ENCODE measurements around the gene WDR18.

The WDR18 gene

DNA sequence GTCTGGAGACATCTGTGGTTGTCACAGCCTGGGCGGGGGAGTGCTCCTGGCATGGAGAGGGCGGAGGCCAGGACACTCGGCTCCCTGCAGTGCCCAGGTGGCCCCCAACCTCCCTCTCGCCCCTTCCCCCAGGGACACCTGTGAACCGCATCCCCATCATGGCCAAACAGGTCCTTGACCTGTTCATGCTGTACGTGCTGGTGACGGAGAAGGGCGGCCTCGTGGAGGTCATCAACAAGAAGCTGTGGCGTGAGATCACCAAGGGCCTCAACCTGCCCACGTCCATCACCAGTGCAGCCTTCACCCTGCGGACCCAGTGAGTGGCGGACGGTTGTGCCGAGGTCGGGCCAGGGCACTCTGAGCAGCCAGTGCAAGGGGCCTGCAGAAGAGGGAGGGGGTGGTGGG is 20.0 kb upstream of the WDR18 start:
- no peak for DNase-seq (ENCODE audit: low read depth in 2 of 2, low spot score in 1 of 2)

DNA sequence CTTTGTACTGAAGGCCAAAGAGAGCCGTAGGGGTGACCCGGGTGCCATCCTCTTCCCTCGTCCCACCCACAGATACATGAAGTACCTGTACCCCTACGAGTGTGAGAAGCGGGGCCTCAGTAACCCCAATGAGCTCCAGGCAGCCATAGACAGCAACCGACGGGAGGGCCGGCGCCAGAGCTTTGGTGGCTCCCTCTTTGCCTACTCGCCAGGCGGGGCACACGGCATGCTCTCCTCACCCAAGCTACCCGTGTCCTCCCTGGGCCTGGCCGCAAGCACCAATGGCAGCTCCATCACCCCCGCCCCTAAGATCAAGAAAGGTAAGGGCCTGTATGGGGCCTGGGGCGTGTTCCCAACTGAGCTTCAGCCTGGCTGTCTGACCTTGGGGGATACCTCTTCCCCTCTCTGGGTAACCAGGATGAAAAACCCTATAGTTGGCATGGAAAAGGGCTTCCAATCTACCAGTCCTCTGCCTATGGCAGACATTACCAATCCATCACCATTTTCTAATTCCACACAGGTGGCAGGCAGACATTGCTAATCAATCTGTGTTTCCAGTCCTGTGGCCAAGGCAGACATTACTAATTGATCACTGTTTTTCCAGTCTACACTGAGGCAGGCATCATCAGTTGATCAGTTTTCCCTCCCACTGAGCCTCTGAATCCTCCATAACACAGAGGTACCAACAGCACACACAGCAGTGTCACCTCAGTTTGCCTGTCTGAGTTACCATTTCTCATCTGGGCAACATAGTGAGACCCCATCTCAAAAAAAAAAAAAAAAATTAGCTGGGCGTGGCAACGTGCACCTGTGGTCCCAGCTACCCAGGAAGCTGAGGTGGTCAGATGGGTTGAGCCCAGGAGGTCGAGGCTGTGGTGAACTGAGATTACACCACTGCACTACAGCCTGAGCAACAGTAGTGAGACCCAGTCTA is 19.1 kb upstream of the WDR18 start:
- DNase-seq (ENCODE audit: low read depth in 2 of 2, low spot score in 1 of 2): no peak

DNA sequence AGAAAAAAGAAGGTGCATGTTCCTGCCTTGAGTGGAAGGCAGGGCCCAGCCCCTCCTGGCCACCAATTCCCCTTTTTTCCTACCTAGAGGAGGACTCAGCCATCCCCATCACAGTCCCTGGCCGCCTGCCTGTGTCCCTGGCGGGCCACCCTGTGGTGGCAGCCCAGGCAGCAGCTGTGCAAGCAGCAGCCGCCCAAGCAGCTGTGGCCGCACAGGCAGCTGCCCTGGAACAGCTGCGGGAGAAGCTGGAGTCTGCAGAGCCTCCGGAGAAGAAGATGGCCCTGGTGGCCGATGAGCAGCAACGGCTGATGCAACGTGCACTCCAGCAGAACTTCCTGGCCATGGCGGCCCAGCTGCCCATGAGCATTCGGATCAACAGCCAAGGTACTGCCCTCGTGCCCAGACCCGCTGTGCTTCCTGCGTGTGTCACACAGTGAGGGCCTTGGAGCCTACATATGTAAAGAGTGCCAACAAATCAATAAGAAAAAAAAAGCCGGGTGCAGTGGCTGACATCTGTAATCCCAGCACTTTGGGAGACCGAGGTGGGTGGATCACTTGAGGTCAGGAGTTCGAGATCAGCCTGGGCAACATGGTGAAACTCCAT is 17.6 kb upstream of the WDR18 start:
- DNase-seq (ENCODE audit: low read depth in 2 of 2, low spot score in 1 of 2): no peak

DNA sequence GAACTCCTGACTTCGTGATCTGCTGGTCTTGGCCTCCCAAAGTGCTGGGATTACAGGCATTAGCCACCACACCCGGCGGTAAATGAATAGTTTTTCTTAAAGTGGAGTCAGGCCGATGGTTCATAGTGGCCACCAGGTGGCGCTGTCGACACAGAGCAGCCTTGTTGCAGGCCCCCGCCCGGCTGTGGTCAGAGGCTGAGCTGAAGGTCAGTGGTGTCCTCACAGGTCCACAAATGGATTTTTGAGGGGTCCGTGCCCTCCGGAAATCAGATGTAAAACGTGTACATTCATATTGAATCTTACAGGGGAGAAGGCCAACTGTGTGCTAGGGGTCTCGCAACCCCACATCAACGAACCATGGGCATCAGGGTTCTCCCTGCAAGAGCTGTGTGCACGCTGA is 13.4 kb upstream of the WDR18 start:
- DNase-seq (ENCODE audit: low read depth in 2 of 2, low spot score in 1 of 2): no peak

DNA sequence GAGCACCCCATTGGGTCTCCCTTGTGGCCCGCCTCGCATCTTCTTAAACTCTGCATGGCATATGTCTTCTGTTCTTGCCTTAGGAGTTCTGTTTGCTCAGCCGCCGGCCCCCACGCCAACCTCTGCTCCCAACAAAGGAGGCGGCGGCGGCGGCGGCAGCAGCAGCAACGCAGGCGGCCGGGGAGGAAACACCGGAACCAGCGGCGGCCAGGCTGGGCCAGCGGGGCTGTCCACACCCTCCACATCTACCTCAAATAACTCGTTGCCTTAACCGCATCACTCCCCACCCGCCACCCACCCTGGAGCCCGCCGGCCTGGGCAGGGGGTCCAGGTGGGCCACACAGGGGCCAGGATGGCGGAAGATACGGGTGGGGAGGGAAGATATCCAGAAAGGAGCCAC is 12.3 kb upstream of the WDR18 start:
- DNase-seq (ENCODE audit: low read depth in 2 of 2, low spot score in 1 of 2): no peak

DNA sequence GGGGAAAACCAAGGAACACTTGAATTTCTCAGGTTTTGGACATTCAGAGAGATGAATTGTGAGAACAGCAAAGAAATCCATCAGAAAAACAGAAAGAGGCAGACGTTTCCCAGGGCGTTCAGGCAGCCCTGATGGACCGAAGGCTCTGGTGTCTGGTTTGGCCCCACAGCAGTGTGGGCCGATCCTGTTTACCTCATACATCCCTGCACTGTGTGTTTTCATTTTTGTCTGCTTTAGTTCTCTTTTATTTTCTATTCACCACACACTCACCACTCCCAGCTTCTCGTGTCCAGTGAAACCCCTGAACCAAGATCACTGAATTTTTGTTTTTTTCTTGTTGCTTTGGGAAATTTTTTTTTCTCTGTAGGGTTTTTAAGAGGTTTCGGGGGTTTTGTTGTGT is 11.9 kb upstream of the WDR18 start:
- no peak for DNase-seq (ENCODE audit: low read depth in 2 of 2, low spot score in 1 of 2)

DNA sequence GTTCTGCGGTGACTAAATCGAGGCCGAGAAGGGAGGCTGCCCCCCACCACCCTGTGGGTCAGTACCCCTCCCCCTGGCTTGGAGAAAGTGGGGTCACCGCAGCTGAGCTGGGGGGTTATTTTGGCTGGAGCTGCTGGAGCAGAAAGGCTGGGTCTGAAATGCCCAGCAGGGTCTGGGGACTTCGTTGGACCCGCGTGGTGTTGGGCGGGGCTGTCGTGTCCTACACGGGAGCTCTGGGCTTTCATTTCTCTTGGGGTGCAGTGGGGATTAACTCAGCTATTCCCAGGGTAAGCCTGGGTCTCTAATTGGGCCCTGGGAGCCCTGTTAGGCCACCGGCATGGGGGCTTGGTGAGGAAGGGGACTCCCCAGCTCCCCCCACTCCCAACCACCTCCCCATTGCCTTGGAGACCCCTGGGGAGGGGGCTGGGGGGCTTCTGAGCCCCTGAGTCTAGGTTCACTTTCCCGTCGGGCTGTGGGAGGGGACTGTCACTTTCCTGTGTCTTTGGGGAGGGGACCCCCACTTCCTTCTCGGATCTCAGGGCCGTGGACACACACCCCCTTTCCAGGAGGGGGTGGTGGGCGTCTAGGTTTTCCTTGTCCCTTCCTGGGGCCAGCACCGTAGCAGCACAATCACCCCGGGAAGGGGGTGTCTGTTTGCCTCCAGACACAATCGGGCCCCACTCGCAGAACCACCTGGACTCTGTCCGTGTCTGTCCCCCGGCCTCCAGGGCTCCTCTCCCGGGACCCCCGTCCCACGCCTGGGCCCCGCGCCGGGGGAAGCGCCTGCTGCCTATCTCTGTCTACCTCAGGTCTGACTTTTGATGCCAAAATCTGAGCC is 10.2 kb upstream of the WDR18 start:
- no peak for DNase-seq (ENCODE audit: low read depth in 2 of 2, low spot score in 1 of 2)

DNA sequence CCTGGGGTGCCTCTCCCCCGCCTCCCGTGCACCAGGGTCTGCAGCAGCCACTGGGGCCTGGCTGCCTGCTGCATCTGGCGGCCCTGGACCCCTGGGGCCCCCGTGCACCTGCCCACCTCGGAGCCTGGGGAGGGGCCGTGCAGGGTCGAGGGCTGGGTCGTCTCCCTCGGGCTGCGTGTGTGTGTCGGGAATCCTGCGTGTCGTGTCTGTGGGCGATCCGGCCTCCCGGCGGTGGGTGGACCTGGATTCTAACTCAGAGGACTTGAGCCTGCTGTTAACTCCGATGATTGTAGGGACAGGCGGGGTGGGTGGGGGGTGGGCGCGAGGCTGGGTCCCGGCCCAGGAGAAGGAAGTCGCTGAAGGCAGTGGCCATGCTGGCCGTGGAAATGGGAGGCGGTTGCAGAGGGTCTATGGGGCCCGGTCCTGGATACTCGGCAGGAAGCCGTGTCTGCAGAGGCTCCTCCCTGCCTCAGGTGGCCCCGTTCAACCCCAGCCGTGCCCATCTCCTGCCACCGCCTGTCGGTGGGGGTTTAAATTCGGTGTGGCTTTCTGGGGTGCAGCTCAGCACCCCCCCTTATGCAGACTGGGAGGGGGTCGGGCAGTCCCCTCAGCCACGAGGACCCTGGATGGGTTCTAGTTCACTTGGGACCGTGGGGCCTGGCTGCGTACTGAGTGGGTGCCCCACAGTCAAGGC is 9.4 kb upstream of the WDR18 start:
- no peak for DNase-seq (ENCODE audit: low read depth in 2 of 2, low spot score in 1 of 2)

DNA sequence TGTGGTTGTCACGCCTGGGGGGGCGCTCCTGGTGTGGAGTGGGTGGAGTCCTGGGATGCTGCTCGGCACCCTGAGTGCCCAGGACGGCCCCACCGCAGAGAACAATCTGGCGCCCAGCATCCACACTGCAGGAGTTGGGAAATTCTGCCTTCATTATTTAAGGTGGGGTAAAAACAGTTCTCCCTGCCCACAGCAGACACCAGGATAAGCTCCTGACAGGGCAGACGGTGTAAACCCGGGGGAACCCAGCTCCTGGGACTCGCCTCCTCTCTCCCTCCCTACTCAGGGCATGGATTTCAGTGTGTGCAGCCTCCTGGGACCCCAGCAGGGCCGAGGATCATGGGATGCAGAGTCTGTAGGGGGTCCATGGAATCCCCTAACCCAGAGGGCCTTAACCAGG is 7.7 kb upstream of the WDR18 start:
- no peak for DNase-seq (ENCODE audit: low read depth in 2 of 2, low spot score in 1 of 2)

DNA sequence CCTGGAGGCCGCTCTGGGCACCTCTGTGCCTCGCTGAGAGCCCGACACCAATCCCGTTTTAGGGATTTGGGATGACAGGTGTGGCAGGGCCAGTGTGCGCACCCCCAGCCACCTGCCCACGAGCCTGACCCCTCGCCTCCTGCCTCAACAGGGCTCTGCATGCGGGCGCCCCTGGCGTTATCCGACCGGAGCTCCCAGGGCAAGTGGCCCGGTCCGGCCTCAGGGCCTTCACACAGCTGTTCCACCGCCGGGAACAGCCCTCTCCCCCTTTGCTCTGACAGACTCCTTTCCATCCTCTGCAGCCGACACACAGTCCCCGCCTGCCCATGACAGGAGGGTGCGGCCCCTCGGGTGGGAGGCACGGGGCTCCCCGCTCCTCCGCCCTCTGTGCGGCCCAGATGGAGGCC is 7.1 kb upstream of the WDR18 start:
- DNase-seq (ENCODE audit: low read depth in 2 of 2, low spot score in 1 of 2): no peak

DNA sequence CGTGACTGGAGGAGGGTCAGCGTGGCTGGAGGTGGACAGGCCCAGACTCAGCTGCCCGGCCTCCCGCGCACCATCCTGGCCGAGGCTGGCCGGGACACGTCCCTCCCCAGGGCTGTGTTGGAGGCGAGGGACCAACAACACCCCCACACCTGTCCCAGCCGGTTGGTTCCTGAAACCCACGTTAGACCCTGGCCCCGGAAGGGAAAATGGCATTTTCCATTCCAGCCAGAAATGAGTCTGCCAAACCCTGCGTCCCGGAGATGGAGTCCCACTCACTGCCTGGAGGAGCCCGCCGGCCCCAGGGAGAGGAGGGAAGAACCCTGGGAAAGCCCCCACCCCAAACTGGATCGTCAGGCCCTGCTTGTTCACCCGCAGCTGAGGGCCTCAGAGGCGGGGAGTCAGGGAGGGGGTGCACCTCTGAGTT is 4.8 kb upstream of the WDR18 start:
- no peak for DNase-seq (ENCODE audit: low read depth in 2 of 2, low spot score in 1 of 2)

DNA sequence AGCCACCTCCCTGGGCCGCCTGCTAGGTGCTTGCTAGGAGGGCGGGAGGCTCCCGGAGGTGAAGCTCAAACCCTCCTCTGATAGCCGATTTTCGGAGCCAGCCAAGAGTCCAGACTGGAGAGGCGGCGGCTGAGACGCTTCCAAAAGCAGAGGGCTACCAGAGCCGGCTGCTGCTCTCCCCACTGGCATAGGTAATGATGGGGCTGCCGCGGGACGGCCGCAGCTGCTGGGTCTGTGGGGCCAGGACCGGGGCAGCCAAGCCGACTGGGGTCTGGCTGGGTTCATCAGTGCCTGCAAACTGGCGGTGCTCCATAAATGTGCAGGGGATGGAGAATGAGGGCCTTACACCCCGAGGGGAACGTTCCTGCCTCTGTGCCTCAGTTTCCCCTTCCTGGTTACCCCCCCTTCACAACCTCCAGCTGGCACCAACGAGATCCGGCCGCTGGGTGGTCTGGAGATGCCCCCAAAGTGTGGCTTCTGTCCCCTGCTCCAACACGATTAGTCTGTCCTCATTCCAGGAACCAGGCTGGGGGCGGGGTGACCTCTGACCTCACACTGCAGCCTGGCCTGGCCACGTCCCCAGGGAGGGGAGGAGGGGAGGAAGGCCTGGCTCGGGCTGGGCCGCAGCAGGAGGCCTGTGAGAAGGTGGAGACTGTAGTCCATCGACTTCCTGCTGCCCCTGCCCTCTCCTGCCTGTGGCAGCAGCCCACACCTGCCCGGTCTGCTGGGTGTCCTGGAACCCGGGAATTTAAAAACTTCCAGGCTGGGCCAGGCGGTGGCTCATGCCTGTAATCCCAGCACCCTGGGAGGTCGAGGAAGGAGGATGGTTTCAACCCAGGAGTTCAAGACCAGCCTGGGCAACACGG is 3.8 kb upstream of the WDR18 start:
- DNase-seq (ENCODE audit: low read depth in 2 of 2, low spot score in 1 of 2): no peak

DNA sequence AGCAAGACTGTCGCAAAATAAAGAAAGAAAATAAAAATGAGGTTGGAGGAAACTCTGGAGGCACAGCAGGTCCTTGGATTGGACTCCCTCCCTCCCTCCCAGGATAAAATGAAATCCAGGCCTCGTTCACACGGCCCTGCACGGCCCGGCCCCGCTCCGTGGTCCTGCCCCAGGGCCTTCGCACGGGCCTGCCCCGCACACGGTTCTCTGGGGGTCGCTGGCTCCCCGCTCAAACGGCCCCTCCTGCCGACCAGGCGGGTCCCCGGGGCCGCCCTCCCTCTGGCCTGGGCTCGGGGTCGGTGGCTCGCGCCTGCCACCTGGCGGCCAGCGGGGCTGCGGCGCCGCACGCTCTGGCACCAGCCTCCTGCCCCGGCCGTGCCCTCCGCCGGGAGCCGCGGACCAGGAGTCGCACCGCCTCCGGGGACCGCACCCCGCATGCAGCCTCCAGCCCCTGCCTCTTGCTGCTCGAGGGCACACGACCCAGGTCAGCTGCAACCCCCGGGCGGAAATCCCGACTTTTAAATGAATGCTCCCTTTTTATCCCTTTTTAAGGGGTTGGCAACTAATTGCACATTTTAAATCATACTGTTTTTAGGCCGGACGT is 1.5 kb upstream of the WDR18 start:
- DNase-seq (ENCODE audit: low read depth in 2 of 2, low spot score in 1 of 2): peak; percentile 36 to 55

DNA sequence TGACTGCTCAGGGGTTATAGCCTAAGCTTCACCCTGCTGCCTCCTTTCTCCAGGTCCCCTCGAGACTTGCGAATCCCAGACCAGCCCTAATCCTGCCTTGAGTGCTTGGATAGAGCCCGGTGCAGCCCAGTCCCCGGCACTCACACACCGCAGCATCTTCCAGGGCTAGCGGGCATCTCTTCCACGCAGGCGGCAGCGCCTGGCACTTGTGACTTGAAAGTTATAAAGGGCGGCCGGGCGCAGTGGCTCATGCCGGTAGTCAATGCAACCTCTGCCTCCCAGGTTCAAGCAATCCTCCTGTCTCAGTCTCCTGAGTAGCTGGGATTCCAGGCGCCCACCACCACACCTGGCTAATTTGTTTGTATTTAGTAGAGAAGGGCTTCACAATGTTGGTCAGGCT is 1.9 kb downstream of the WDR18 start:
- DNase-seq (ENCODE audit: low read depth in 2 of 2, low spot score in 1 of 2): no peak

DNA sequence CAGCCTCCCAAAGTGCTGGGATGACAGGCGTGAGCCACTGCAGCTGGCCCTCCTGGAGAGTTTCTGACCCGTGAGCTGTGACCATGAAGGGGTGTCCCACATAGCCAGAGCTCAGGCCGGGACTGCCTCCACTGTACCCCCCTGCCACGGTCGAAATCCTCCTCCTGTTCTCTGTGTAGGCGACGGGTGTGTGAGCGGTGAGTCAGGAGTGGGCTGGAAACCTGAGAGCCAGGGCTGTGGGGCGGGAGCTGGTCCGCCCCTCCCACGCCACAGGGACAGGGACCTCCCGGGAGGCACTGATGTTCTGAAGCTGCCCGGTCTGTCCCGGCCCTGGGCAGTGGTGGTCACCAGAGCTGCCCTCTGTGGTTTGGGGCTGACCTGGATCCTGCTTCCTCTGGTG is 3.9 kb downstream of the WDR18 start:
- no peak for DNase-seq (ENCODE audit: low read depth in 2 of 2, low spot score in 1 of 2)

DNA sequence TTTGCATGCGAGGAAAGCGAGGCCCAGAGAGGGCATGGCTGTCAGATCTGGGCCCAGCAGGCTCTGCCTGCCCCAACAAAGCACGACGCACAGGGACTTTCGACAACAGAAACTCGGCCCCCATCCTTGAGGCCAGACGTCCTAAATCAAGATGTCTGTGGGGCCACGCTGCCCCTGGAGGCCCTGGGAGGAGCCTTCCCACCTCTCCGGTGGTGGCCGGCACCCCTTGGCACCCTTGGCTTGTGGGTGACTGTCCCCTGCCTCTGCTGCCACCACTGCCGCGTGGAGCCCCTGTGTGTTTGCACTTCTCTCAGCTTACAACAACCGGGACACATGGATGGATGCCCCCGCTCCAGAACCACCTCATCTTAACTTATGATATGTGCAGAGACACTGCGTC is 4.4 kb downstream of the WDR18 start:
- no peak for DNase-seq (ENCODE audit: low read depth in 2 of 2, low spot score in 1 of 2)

DNA sequence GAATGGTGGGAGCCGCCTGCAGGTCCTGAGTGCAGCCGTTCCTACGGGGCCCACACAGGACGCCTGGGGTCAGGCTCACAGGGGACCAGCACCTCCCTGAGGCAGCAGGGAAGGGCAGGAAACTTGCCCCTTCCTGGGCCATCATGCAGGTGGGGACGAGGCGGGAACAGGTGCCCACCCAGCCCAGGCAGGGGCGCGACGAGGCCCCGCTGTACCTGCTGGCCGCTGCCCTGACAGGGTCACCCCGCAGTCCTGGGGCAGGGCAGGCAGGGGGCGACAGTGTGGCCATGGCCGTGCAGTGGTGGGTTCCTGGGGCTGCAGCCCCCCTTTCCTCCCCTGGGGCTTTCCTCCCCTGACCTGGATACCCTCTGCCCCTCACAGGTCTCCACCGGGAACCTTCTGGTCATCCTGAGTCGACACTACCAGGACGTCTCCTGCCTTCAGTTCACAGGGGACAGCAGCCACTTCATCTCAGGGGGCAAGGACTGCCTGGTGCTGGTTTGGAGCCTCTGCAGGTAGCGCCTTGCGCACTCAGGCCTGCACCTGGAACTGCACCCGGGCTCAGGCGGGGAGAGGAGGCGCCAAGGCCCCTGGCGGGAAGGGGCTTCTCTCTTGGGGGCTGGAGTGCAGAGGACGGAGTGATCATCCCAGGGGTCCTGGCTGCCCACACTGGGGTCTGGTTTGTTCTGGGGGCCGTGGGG is 5.4 kb downstream of the WDR18 start:
- DNase-seq (ENCODE audit: low read depth in 2 of 2, low spot score in 1 of 2): no peak

DNA sequence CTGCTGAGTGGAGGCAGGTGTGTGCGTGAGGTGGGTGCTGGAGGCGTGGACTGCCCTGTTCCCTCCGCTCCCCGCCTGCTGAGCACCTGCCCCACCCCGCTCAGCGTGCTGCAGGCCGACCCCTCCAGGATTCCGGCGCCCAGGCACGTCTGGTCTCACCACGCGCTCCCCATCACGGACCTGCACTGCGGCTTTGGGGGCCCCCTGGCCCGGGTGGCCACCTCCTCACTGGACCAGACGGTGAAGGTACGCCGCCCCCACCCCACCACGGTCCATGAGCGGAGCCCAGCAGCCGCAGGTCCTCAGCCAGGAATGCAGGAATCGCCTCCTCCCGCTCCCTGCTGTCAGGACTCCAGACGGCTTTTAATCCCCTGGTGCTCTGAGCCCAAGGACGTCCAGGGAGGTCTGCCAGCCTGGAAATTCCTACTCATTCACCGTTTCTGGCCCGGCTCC is 6.0 kb downstream of the WDR18 start:
- no peak for DNase-seq (ENCODE audit: low read depth in 2 of 2, low spot score in 1 of 2)

DNA sequence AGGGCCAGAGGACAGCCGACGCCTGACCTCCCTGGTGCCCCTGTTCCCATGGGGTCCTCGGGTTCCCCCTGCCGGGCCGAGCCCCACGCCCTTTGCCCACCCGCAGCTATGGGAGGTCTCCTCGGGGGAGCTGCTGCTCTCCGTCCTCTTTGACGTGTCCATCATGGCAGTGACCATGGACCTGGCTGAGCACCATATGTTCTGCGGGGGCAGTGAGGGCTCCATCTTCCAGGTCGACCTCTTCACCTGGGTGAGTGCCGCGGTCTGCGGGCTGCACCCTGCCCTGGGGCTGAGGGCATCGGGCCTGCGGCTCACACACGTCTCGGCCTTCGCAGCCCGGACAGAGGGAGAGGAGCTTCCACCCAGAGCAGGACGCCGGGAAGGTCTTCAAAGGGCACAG is 6.6 kb downstream of the WDR18 start:
- no peak for DNase-seq (ENCODE audit: low read depth in 2 of 2, low spot score in 1 of 2)

Data from stimulated activated CD8-positive, alpha-beta memory T cell treated with anti-CD3 and anti-CD28 coated beads, Interleukin-4, amount 100 ng/mL, for 1 hour (primary cell).